Glutamatergic neuron (in vitro differentiated cells): ENCODE results near the gene FAS. TPM values are rescaled to one million over a fixed set of nuclear protein-coding genes. Genes with fewer than 3 reads are reported as not detected.
A peak's percentile ranks its signal among the peaks of the same experiment; 100 is the strongest.

Source experiments
- DNase-seq: peaks from one replicate; pipeline ENCODE4 v3.0.0; 2022
- H3K27ac Mint-ChIP-seq: one replicate; pipeline ENCODE4 v1.8.0; 2020; ENCODE audit warnings: mild to moderate bottlenecking, mixed read lengths, inconsistent platforms; ENCODE audit not compliant: unreplicated experiment
- H3K27me3 Mint-ChIP-seq: one replicate; pipeline ENCODE4 v1.8.0; 2020; ENCODE audit warnings: mild to moderate bottlenecking, moderate library complexity, mixed read lengths, inconsistent platforms; ENCODE audit not compliant: unreplicated experiment
- H3K36me3 Mint-ChIP-seq: one replicate; pipeline ENCODE4 v1.8.0; 2020; ENCODE audit warnings: mild to moderate bottlenecking, mixed read lengths, inconsistent platforms; ENCODE audit not compliant: unreplicated experiment
- H3K4me1 Mint-ChIP-seq: one replicate; pipeline ENCODE4 v1.8.0; 2020; ENCODE audit warnings: mild to moderate bottlenecking, low read depth, mixed read lengths, inconsistent platforms; ENCODE audit not compliant: unreplicated experiment
- H3K4me3 Mint-ChIP-seq: one replicate; pipeline ENCODE4 v1.8.0; 2020; ENCODE audit warnings: mild to moderate bottlenecking, mixed read lengths, inconsistent platforms; ENCODE audit not compliant: unreplicated experiment
- H3K9me3 Mint-ChIP-seq: one replicate; pipeline ENCODE4 v1.8.0; 2020; ENCODE audit warnings: mild to moderate bottlenecking, moderate library complexity, mixed read lengths, inconsistent platforms; ENCODE audit not compliant: unreplicated experiment
- CTCF ChIP-seq: fragments of 200-600 bp; sonication (generic); IDR thresholded peaks from one replicate; pipeline ENCODE4 v1.5.0; 2021; ENCODE audit not compliant: partially characterized antibody, unreplicated experiment
- total RNA-seq: library from RNA; stranded (reverse); fragmentation: NEBNext Ultra II Directional; extraction: Animal tissue kit (Norgen Biotek cat#: 25700); gene quantifications from one replicate; pipeline ENCODE4 v1.2.1, GENCODE V29; 2021; ENCODE audit not compliant: unreplicated experiment

FAS gene
- total RNA-seq, 1 donor from 2014 or later = 0.69 TPM

- H3K27ac Mint-ChIP-seq = no peak overlapping the region
- peaks cover 3% of the 10 kb centered on the region for H3K4me1 Mint-ChIP-seq
- no peak for DNase-seq
- H3K27me3 Mint-ChIP-seq = peaks cover 10% of the 10 kb centered on the region
- TF ChIP-seq CTCF = no peak
- H3K4me3 Mint-ChIP-seq = peak overlapping the region; percentile 92
- no peaks in the 10 kb centered on the region for H3K9me3 Mint-ChIP-seq
- H3K36me3 Mint-ChIP-seq = peaks cover 8% of the 10 kb centered on the region
Measured at GRCh38 chr10:88989423-88989822, 1.2 kb upstream of the FAS start.

GRCh38 chr10:88989824-88990383, 694 bp upstream of the FAS start:
- H3K4me3 Mint-ChIP-seq = peak overlapping the region; percentile 92
- H3K27me3 Mint-ChIP-seq = peaks cover 10% of the 10 kb centered on the region
- H3K27ac Mint-ChIP-seq = no peak overlapping the region
- TF ChIP-seq CTCF = no peak
- DNase-seq = no peak
- H3K36me3 Mint-ChIP-seq = peaks cover 8% of the 10 kb centered on the region
- H3K4me1 Mint-ChIP-seq = peaks cover 3% of the 10 kb centered on the region
- H3K9me3 Mint-ChIP-seq = no peaks in the 10 kb centered on the region

GRCh38 chr10:88991161-88991898, 732 bp downstream of the FAS start:
- Mint-ChIP-seq H3K27ac (no peak overlapping the region), H3K27me3 (peaks cover 10% of the 10 kb centered on the region), H3K4me1 (peaks cover 3% of the 10 kb centered on the region), H3K36me3 (peaks cover 8% of the 10 kb centered on the region), H3K9me3 (no peaks in the 10 kb centered on the region), H3K4me3 (peak overlapping the region; percentile 92)
- peak; percentile 36 for DNase-seq
- no peak for TF ChIP-seq CTCF

- peaks cover 8% of the 10 kb centered on the region for H3K36me3 Mint-ChIP-seq
- no peak for TF ChIP-seq CTCF
- no peak for DNase-seq
- peaks cover 3% of the 10 kb centered on the region for H3K4me1 Mint-ChIP-seq
- H3K4me3 Mint-ChIP-seq = peak overlapping the region; percentile 92
- H3K27me3 Mint-ChIP-seq = peaks cover 10% of the 10 kb centered on the region
- no peaks in the 10 kb centered on the region for H3K9me3 Mint-ChIP-seq
- H3K27ac Mint-ChIP-seq = no peak overlapping the region
Measured at GRCh38 chr10:88991899-88992320, 1.3 kb downstream of the FAS start.

- DNase-seq = no peak
- Mint-ChIP-seq H3K27me3 (peaks cover 10% of the 10 kb centered on the region), H3K27ac (no peak overlapping the region), H3K4me3 (no peak overlapping the region), H3K9me3 (no peaks in the 10 kb centered on the region), H3K36me3 (peaks cover 8% of the 10 kb centered on the region), H3K4me1 (peaks cover 3% of the 10 kb centered on the region)
- TF ChIP-seq CTCF = no peak
Measured at GRCh38 chr10:88992921-88993524, 2.4 kb downstream of the FAS start.
